SK-N-SH treated with all-trans-retinoic acid at 6 μM for 48 hours (cell line): ENCODE measurements around the gene GOLGA5.

Source experiments
- ARNTL ChIP-seq: fragments of 450-650 bp; formaldehyde crosslinking; IDR thresholded peaks from 2 replicates; pipeline ENCODE4 v1.5.0; 2020; ENCODE audit warnings: low read depth, mild to moderate bottlenecking, moderate library complexity, borderline replicate concordance
- ESRRG ChIP-seq: fragments of 250-450 bp; sonication (Bioruptor Pico); IDR thresholded peaks from 2 replicates; pipeline ENCODE4 v1.6.1; 2021; ENCODE audit warnings: mild to moderate bottlenecking
- RARB ChIP-seq: fragments of 250-450 bp; sonication (Bioruptor Pico); IDR thresholded peaks from 2 replicates; pipeline ENCODE4 v1.8.0; 2021; ENCODE audit warnings: mild to moderate bottlenecking, moderate library complexity
- TCF4 ChIP-seq: fragments of 250-450 bp; sonication (Bioruptor Pico); IDR thresholded peaks from 2 replicates; pipeline ENCODE4 v1.8.0; 2021; ENCODE audit warnings: mild to moderate bottlenecking, moderate library complexity, borderline replicate concordance
- TOX ChIP-seq: fragments of 250-450 bp; sonication (Bioruptor Pico); IDR thresholded peaks from 2 replicates; pipeline ENCODE4 v1.8.0; 2021; ENCODE audit warnings: mild to moderate bottlenecking, moderate library complexity, borderline replicate concordance
- ZC3H10 ChIP-seq: fragments of 250-450 bp; sonication (Bioruptor Pico); IDR thresholded peaks from 2 replicates; pipeline ENCODE4 v1.5.1; 2021; ENCODE audit warnings: mild to moderate bottlenecking, moderate library complexity
- ZFP3 ChIP-seq: fragments of 250-450 bp; sonication (Bioruptor Pico); IDR thresholded peaks from 2 replicates; pipeline ENCODE4 v1.5.0; 2020; ENCODE audit warnings: mild to moderate bottlenecking, moderate library complexity
- ZFP30 ChIP-seq: fragments of 450-650 bp; formaldehyde crosslinking; IDR thresholded peaks from 2 replicates; pipeline ENCODE4 v1.5.0; 2022; ENCODE audit warnings: mild to moderate bottlenecking, moderate library complexity
- ZNF70 ChIP-seq: fragments of 450-650 bp; formaldehyde crosslinking; IDR thresholded peaks from 2 replicates; pipeline ENCODE4 v1.5.0; 2020; ENCODE audit warnings: mild to moderate bottlenecking, moderate library complexity
- TF ChIP-seq, protein P1 (sequence below): fragments of 250-450 bp; sonication (Bioruptor Pico); IDR thresholded peaks from 2 replicates; pipeline ENCODE4 v1.8.0; 2020; ENCODE audit warnings: mild to moderate bottlenecking, moderate library complexity, borderline replicate concordance
- TF ChIP-seq, protein P2 (sequence below): fragments of 250-450 bp; sonication (Bioruptor Pico); IDR thresholded peaks from 2 replicates; pipeline ENCODE4 v1.5.1; 2021; ENCODE audit warnings: mild to moderate bottlenecking, moderate library complexity
- TF ChIP-seq, protein P3 (sequence below): fragments of 250-450 bp; sonication (Bioruptor Pico); IDR thresholded peaks from 2 replicates; pipeline ENCODE4 v1.5.1; 2020; ENCODE audit warnings: low read depth, mild to moderate bottlenecking, moderate library complexity
- TF ChIP-seq, protein P4 (sequence below): fragments of 250-450 bp; sonication (Bioruptor Pico); IDR thresholded peaks from 2 replicates; pipeline ENCODE4 v1.8.0; 2021; ENCODE audit warnings: low read depth, mild to moderate bottlenecking, moderate library complexity, borderline replicate concordance

DNA sequence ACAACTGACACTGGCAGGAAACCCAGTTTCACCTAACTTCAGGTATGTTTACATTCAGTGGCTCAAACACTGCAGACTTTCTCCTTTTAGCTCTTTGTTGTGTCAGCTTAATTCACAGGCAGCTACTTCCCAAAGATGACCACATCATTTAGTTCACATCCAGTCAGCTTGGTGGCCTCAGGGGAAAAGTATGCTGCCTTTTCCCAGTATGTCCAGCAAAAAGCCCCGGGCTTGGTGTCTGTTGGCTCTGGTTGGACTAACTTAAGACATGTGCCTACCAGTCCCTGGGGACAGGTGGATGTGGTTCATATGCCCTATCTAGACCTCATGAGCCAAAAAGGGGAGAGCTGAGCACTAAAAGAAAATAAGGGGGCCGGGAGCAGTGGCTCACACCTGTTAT is 56.4 kb downstream of the GOLGA5 start:
- TF ChIP-seq, protein P1, sequence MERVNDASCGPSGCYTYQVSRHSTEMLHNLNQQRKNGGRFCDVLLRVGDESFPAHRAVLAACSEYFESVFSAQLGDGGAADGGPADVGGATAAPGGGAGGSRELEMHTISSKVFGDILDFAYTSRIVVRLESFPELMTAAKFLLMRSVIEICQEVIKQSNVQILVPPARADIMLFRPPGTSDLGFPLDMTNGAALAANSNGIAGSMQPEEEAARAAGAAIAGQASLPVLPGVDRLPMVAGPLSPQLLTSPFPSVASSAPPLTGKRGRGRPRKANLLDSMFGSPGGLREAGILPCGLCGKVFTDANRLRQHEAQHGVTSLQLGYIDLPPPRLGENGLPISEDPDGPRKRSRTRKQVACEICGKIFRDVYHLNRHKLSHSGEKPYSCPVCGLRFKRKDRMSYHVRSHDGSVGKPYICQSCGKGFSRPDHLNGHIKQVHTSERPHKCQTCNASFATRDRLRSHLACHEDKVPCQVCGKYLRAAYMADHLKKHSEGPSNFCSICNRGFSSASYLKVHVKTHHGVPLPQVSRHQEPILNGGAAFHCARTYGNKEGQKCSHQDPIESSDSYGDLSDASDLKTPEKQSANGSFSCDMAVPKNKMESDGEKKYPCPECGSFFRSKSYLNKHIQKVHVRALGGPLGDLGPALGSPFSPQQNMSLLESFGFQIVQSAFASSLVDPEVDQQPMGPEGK (CRISPR knock-in tag) = no peak
- no peak for TF ChIP-seq ARNTL (CRISPR knock-in tag)
- no peak for TF ChIP-seq ESRRG (CRISPR knock-in tag)
- no peak for TF ChIP-seq ZC3H10 (CRISPR knock-in tag)
- TF ChIP-seq ZFP30 (CRISPR knock-in tag) = no peak
- no peak for TF ChIP-seq ZFP3
- TF ChIP-seq, protein P2, sequence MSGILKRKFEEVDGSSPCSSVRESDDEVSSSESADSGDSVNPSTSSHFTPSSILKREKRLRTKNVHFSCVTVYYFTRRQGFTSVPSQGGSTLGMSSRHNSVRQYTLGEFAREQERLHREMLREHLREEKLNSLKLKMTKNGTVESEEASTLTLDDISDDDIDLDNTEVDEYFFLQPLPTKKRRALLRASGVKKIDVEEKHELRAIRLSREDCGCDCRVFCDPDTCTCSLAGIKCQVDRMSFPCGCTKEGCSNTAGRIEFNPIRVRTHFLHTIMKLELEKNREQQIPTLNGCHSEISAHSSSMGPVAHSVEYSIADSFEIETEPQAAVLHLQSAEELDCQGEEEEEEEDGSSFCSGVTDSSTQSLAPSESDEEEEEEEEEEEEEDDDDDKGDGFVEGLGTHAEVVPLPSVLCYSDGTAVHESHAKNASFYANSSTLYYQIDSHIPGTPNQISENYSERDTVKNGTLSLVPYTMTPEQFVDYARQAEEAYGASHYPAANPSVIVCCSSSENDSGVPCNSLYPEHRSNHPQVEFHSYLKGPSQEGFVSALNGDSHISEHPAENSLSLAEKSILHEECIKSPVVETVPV (CRISPR knock-in tag) = no peak
- TF ChIP-seq, protein P3, sequence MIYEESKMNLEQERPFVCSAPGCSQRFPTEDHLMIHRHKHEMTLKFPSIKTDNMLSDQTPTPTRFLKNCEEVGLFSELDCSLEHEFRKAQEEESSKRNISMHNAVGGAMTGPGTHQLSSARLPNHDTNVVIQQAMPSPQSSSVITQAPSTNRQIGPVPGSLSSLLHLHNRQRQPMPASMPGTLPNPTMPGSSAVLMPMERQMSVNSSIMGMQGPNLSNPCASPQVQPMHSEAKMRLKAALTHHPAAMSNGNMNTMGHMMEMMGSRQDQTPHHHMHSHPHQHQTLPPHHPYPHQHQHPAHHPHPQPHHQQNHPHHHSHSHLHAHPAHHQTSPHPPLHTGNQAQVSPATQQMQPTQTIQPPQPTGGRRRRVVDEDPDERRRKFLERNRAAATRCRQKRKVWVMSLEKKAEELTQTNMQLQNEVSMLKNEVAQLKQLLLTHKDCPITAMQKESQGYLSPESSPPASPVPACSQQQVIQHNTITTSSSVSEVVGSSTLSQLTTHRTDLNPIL (CRISPR knock-in tag) = no peak
- TF ChIP-seq TCF4 (CRISPR knock-in tag) = no peak
- TF ChIP-seq ZNF70 (CRISPR knock-in tag) = no peak
- no peak for TF ChIP-seq TOX (CRISPR knock-in tag)
- TF ChIP-seq RARB (CRISPR knock-in tag) = no peak
- TF ChIP-seq, protein P4, sequence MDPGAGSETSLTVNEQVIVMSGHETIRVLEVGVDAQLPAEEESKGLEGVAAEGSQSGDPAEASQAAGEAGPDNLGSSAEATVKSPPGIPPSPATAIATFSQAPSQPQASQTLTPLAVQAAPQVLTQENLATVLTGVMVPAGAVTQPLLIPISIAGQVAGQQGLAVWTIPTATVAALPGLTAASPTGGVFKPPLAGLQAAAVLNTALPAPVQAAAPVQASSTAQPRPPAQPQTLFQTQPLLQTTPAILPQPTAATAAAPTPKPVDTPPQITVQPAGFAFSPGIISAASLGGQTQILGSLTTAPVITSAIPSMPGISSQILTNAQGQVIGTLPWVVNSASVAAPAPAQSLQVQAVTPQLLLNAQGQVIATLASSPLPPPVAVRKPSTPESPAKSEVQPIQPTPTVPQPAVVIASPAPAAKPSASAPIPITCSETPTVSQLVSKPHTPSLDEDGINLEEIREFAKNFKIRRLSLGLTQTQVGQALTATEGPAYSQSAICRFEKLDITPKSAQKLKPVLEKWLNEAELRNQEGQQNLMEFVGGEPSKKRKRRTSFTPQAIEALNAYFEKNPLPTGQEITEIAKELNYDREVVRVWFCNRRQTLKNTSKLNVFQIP (CRISPR knock-in tag) = no peak
